Measurements from ENCODE around the gene ASB17.
"Not testable (repeated sequence)": the region's sequence is repeated elsewhere in the genome, so short reads cannot be mapped to it uniquely, and the experiment has no call there.

Gene ASB17

DNA sequence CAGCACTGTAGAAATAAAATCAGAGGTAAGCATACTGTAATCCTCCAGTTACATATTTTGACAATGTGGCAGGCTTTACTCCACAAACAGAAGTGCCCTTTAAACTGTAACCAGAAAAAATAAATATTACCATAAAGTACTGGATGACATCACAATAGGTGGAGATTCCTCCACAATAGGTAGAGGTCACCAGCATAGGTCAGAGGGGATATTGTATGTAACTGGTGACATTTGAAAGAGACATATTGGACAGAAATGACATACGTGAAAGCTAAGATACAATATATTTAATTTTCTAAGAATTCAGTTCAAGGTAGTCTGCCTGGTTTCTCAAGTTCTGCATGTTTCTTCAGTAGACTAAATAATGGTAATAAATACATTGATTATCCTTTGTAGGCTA, at the start of gene ASB17:
Gene ASB17, minus strand, starts transcription at position 101 of the 400 bp plus-strand sequence. CDS start 113 bp downstream, outside the sequence.
- no peak for DNase-seq (ENCODE audit: extremely low read depth, low read depth)
- TF ChIP-seq, protein P1, sequence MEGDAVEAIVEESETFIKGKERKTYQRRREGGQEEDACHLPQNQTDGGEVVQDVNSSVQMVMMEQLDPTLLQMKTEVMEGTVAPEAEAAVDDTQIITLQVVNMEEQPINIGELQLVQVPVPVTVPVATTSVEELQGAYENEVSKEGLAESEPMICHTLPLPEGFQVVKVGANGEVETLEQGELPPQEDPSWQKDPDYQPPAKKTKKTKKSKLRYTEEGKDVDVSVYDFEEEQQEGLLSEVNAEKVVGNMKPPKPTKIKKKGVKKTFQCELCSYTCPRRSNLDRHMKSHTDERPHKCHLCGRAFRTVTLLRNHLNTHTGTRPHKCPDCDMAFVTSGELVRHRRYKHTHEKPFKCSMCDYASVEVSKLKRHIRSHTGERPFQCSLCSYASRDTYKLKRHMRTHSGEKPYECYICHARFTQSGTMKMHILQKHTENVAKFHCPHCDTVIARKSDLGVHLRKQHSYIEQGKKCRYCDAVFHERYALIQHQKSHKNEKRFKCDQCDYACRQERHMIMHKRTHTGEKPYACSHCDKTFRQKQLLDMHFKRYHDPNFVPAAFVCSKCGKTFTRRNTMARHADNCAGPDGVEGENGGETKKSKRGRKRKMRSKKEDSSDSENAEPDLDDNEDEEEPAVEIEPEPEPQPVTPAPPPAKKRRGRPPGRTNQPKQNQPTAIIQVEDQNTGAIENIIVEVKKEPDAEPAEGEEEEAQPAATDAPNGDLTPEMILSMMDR (IDR thresholded peaks at IDR 0.05; ENCODE audit: low read depth, low read length) = no peak

DNA sequence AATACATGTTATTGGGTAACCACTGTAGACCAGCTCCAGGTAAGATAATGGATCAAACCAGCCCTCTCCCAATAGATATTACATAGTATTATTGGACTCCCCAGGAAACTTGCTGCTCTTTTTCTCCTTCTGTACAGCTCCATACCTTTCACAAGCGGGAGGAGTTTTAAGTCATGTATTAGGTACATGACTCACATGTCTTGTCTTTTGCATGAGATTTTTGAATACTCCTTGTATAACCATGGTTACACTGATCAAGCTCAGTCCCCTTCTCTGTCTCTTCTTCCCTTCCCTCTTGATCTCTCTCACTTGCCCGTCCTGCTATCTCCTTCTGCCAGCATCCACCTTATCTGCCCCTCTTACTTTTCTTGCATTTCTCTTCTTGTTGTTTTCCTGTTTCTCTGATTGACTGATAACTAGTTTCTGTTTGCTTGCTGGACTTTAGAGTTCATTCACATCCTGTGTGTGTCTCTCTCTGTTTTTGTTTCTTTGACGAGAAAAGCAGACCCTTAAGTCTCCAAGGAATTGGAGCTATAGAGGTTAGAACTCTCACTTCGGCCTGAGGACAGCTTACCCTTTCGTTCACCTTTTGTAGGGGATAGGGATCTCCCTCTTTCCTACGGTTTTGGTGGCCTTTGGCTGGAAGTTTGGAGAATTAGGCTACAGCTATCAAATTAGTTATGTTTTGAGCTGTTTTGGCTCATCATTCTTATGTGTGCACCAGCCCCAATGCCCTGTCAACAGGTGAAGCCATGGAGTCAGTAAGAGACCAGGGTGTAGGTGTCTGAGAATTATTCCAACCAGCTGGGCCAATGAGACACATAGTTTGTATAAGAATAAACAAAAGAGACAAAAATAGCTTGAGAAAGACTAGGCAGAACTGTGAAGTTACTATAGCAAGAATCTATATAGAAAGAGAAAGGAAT, 49.0 kb upstream of the ASB17 start:
- no peak for DNase-seq (ENCODE audit: extremely low read depth, low read depth)
- TF ChIP-seq, protein P1 (IDR thresholded peaks at IDR 0.05; ENCODE audit: low read depth, low read length) = no peak

DNA sequence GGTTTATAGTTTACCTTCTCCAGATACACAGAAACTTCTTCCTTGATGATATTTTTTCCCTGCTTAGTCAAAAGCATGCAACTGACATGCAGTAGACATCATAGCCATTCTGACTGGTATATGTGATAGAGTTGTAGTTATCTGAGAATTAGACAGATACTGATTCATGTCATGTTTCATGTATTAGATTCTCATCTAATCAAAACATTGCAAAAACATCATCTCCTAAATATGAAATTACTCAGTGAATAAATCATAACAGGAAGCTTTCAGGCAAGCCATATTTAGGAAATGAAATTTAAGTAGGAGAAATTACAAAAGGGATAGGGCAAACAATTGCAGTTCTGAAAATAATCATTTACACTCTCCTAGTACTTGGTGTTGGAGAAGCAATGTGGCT, 38.4 kb upstream of the ASB17 start:
- no peak for DNase-seq (ENCODE audit: extremely low read depth, low read depth)
- TF ChIP-seq, protein P1 (IDR thresholded peaks at IDR 0.05; ENCODE audit: low read depth, low read length) = no peak

- TF ChIP-seq, protein P1 (IDR thresholded peaks at IDR 0.05; ENCODE audit: low read depth, low read length) = no peak
- no peak for DNase-seq (ENCODE audit: extremely low read depth, low read depth)
Observed at GRCh38 chr1:75969550-75969949, 37.3 kb upstream of the ASB17 start.

DNA sequence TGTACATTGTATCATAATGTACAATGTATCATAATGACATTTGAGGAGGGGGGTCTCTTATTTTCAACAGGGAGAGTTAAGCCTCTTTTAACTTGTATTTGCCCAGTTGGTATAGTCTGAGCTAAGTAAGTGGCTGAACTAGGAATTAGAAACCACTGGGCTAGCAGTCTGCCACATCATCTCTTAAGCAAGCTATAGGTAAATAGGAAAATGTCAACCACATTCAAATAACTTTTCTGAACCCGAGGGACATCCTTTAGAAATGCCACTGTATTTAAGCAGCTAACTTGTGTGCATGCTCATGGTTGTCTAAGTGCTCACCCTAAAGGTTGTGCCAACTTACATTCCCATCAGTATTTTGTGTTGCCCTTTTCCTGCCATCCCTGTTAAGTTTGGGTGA, 35.5 kb upstream of the ASB17 start:
- no peak for DNase-seq (ENCODE audit: extremely low read depth, low read depth)
- TF ChIP-seq, protein P1 (IDR thresholded peaks at IDR 0.05; ENCODE audit: low read depth, low read length) = no peak

DNA sequence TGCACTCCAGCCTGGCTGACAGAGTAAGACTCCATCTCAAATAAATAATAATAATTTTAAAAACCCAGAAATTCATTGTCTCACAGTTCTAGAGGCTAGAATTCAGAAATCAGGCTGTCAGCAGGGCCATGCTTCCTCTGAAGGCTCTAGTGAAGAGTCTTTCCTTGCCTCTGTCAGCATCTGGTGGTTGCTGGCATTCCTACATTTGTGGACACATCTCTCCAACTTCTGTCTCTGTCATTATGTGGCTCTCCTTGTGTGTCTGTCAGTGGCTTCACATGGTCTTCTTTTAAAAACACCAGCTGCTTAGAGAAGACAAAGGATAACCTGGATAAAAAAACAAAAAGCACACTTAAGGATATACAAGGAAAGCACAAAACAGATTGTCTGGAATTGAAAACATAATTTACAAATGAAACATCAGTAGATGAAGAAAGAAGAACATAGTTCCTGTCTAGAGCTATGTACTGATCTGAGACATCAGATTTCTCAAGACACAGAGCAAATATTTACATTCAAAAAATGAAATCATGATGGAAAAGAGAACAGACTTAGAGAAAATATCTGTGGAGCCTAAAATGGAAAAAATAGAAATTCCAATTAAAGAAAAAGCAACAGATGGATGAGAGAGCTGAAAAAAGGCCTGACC, 32.7 kb upstream of the ASB17 start:
- DNase-seq (ENCODE audit: extremely low read depth, low read depth) = no peak
- TF ChIP-seq, protein P1 (IDR thresholded peaks at IDR 0.05; ENCODE audit: low read depth, low read length) = no peak; the same call in 1 of the 2 replicates

GRCh38 chr1:75964110-75964759, 32.0 kb upstream of the ASB17 start:
- DNase-seq (ENCODE audit: extremely low read depth, low read depth) = not testable (repeated sequence)
